CD4-positive, alpha-beta T cell (primary cell): ENCODE results near the gene TMEM69. TPM values are rescaled to one million over a fixed set of nuclear protein-coding genes. Genes with fewer than 3 reads are reported as not detected.

Experiments used
- ATAC-seq: fragments of 200-7000 bp; cut with Tn5 transposase; one replicate; pipeline ENCODE4 v1.10.0; 2022; ENCODE audit warnings: mild to moderate bottlenecking; ENCODE audit not compliant: poor library complexity
- CTCF ChIA-PET: fragments of 350-600 bp; sonication (Branson Sonifier 250); formaldehyde crosslinking; loops from one replicate; lab custom pipeline; 2021; ENCODE audit warnings: antibody characterized with exemption, inconsistent platforms; lab: Charles Lee
- POLR2A ChIA-PET: fragments of 350-600 bp; sonication (Branson Sonifier 250); formaldehyde crosslinking; loops from one replicate; lab custom pipeline; 2021; ENCODE audit warnings: antibody characterized with exemption, inconsistent platforms; lab: Charles Lee
- DNase-seq, 14 experiments: peaks; one replicate each; pipeline ENCODE4 v3.0.0-alpha.2; 2013 to 2020; ENCODE audit warnings: mixed read lengths in 2 of 14
- H3K27ac ChIP-seq, 2 donors: one replicate each; pipeline versions ENCODE4 v1.5.1 to v1.7.0; 2013; ENCODE audit warnings: low read length in 2 of 2, low read depth in 1 of 2, mild to moderate bottlenecking in 1 of 2
- H3K27me3 ChIP-seq, 2 experiments: 1 replicate in 1 of 2; 2 replicates in 1 of 2; pipeline versions ENCODE4 v1.6.1 to v1.7.0; 2013; ENCODE audit warnings: low read length in 2 of 2, control low read depth in 1 of 2, mild to moderate bottlenecking in 1 of 2, moderate library complexity in 1 of 2; ENCODE audit not compliant: insufficient read depth in 2 of 2, control insufficient read depth in 1 of 2
- H3K36me3 ChIP-seq: one replicate; pipeline ENCODE4 v1.6.1; 2013; ENCODE audit warnings: low read length, control low read depth; ENCODE audit not compliant: insufficient read depth
- H3K4me1 ChIP-seq: one replicate; pipeline ENCODE4 v1.6.1; 2013; ENCODE audit warnings: low read length, control low read depth; ENCODE audit not compliant: insufficient read depth
- H3K4me3 ChIP-seq: one replicate; pipeline ENCODE4 v1.5.1; 2013; ENCODE audit warnings: mild to moderate bottlenecking, low read length, moderate library complexity
- H3K9me3 ChIP-seq, 2 experiments: 1 replicate in 1 of 2; 2 replicates in 1 of 2; pipeline versions ENCODE4 v1.6.1 to v1.7.0; 2013; ENCODE audit warnings: low read length in 2 of 2, mild to moderate bottlenecking in 2 of 2, control low read depth in 1 of 2, moderate library complexity in 1 of 2; ENCODE audit not compliant: control insufficient read depth in 1 of 2, insufficient read depth in 1 of 2
- H3K27ac Mint-ChIP-seq: one replicate; pipeline ENCODE4 v1.8.0; 2020; ENCODE audit warnings: mixed read lengths
- H3K27me3 Mint-ChIP-seq: one replicate; pipeline ENCODE4 v1.8.0; 2021; ENCODE audit warnings: mixed read lengths
- H3K36me3 Mint-ChIP-seq: one replicate; pipeline ENCODE4 v1.8.0; 2021; ENCODE audit warnings: low read depth, mixed read lengths
- H3K4me1 Mint-ChIP-seq: one replicate; pipeline ENCODE4 v1.8.0; 2021; ENCODE audit warnings: low read depth, mixed read lengths
- H3K4me3 Mint-ChIP-seq: one replicate; pipeline ENCODE4 v1.8.0; 2020; ENCODE audit warnings: mild to moderate bottlenecking, mixed read lengths
- H3K9me3 Mint-ChIP-seq: one replicate; pipeline ENCODE4 v1.8.0; 2020; ENCODE audit warnings: mixed read lengths
- intact Hi-C, 2 experiments: fragments of 100-400 bp; cut with DNase I in 1 of 2; cut with micrococcal nuclease in 1 of 2; formaldehyde crosslinking; loops; one replicate each; pipeline versions ENCODE4 v1.15.1 to v1.9.0; 2023 to 2025; cut with DNase I, micrococcal nuclease
- total RNA-seq, 174 experiments: library from RNA in 2 of 174; stranded (reverse) in 2 of 174; gene quantifications; one replicate each; pipeline ENCODE4 v1.2.3 and lab custom pipeline; 2021 to 2026
- TF ChIP-seq, protein P1 (sequence below): fragments of 200-600 bp; IDR thresholded peaks from one replicate; pipeline ENCODE4 v1.8.0; 2022; ENCODE audit warnings: antibody characterized with exemption, mild to moderate bottlenecking

Gene TMEM69
- total RNA-seq, 2 experiments from 2014 or later = 5.6 to 6.3 TPM

DNA sequence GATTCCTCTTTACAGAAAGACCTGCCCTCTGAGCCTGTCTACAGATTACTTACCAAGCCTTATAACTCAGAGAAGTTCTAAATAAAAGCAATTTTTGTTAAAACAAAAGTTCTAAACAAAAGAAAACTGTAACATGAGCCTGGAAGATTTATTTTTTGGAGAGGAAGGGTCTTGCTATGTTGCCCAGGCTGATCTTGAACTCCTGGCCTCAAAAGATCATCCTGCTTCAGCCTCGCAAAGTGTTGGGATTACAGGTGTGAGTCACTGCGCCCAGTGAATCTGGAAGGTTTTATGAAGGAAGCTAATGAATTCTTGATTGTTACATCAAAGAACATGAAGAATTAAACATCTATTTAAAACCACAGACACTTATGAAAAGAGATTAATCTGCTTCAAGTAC, 28.8 kb upstream of the TMEM69 start:
- ChIA-PET POLR2A (no interaction called here), CTCF (no interaction called here)
- Mint-ChIP-seq H3K9me3 (no peaks in the 10 kb centered on the region), H3K4me1 (peaks cover 20% of the 10 kb centered on the region), H3K4me3 (no peak overlapping the region), H3K27ac (no peak overlapping the region), H3K27me3 (no peaks in the 10 kb centered on the region), H3K36me3 (peaks cover 86% of the 10 kb centered on the region)
- TF ChIP-seq, protein P1, sequence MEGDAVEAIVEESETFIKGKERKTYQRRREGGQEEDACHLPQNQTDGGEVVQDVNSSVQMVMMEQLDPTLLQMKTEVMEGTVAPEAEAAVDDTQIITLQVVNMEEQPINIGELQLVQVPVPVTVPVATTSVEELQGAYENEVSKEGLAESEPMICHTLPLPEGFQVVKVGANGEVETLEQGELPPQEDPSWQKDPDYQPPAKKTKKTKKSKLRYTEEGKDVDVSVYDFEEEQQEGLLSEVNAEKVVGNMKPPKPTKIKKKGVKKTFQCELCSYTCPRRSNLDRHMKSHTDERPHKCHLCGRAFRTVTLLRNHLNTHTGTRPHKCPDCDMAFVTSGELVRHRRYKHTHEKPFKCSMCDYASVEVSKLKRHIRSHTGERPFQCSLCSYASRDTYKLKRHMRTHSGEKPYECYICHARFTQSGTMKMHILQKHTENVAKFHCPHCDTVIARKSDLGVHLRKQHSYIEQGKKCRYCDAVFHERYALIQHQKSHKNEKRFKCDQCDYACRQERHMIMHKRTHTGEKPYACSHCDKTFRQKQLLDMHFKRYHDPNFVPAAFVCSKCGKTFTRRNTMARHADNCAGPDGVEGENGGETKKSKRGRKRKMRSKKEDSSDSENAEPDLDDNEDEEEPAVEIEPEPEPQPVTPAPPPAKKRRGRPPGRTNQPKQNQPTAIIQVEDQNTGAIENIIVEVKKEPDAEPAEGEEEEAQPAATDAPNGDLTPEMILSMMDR = no peak
- H3K4me1 ChIP-seq = no peaks in the 10 kb centered on the region
- H3K27me3 ChIP-seq = no peaks in the 10 kb centered on the region
- DNase-seq = no peak
- H3K36me3 ChIP-seq = peaks cover 69% of the 10 kb centered on the region
- no peak for ATAC-seq
- H3K27ac ChIP-seq = no peak overlapping the region
- H3K9me3 ChIP-seq = no peaks in the 10 kb centered on the region
- H3K4me3 ChIP-seq = no peak overlapping the region
- intact Hi-C loops = no loop called here

DNA sequence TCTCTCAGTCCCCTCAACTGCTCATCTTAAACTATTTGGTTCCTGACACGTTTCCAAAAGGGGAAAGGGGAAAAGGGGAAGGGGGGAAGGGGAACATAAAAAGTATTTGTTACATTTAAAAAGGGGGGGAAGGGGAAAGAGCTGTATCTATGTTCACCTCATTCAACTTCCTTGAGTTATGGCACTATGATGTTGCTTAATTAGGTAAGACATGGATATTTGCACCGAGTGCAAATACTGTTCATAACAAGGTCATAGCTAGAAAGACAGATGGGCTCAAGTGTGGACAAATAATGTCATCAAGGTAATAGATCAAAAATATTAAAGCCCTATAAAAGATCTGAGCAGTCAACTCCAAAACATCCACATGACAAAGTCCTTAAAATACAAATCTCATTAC, 27.6 kb upstream of the TMEM69 start:
- Histone ChIP-seq H3K36me3 (peaks cover 58% of the 10 kb centered on the region), H3K27me3 (no peaks in the 10 kb centered on the region), H3K9me3 (no peaks in the 10 kb centered on the region), H3K4me1 (no peaks in the 10 kb centered on the region), H3K4me3 (no peak overlapping the region), H3K27ac (no peak overlapping the region)
- ATAC-seq = no peak
- intact Hi-C loops = no loop called here
- CTCF ChIA-PET = no interaction called here
- peaks cover 24% of the 10 kb centered on the region for H3K4me1 Mint-ChIP-seq
- H3K9me3 Mint-ChIP-seq = no peaks in the 10 kb centered on the region
- TF ChIP-seq, protein P1 = no peak
- POLR2A ChIA-PET = no interaction called here
- peaks cover 75% of the 10 kb centered on the region for H3K36me3 Mint-ChIP-seq
- no peak overlapping the region for H3K27ac Mint-ChIP-seq
- H3K27me3 Mint-ChIP-seq = no peaks in the 10 kb centered on the region
- DNase-seq = no peak
- H3K4me3 Mint-ChIP-seq = no peak overlapping the region

DNA sequence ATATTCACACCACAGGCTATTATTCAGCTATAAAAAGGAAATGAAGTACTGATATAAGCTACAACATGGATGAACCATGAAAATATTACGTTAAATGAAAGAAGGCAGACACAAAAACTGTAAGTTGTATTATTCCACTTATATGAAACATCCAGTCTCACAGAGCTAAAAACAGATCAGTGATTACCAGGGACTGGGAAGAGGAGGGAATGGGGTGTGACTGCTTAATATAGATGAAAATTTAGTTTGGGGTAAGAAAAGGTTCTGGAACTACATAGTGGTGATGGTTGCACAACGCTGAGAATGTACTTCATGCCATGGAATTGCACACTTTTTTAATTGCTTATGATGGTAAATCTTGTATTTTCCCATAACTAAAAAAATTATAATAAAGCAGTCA, 21.1 kb upstream of the TMEM69 start:
- no peak for DNase-seq
- Mint-ChIP-seq H3K27ac (peak overlapping the region; percentile 21), H3K9me3 (no peaks in the 10 kb centered on the region), H3K4me1 (peaks cover 59% of the 10 kb centered on the region), H3K4me3 (no peak overlapping the region), H3K27me3 (no peaks in the 10 kb centered on the region), H3K36me3 (peaks cover 45% of the 10 kb centered on the region)
- ChIA-PET POLR2A (no interaction called here), CTCF (no interaction called here)
- Histone ChIP-seq H3K4me1 (peaks cover 20% of the 10 kb centered on the region), H3K36me3 (no peaks in the 10 kb centered on the region), H3K9me3 (no peaks in the 10 kb centered on the region), H3K27me3 (no peaks in the 10 kb centered on the region), H3K27ac (no peak overlapping the region), H3K4me3 (no peak overlapping the region)
- TF ChIP-seq, protein P1 = no peak
- intact Hi-C loops = no loop called here
- no peak for ATAC-seq
